Loucy (cell line): ENCODE data around the gene GNAI1.

Experiments used
- CTCF ChIP-seq: fragments of 200-600 bp; sonication (generic); conservative IDR thresholded peaks from 2 replicates; pipeline ENCODE4 v1.5.1; 2014; ENCODE audit warnings: mild to moderate bottlenecking, antibody characterized with exemption, low read length
- EZH2phosphoT487 ChIP-seq: fragments of 200-600 bp; IDR thresholded peaks from 2 replicates; pipeline ENCODE4 v1.6.1; 2018; ENCODE audit warnings: antibody characterized with exemption, mild to moderate bottlenecking, moderate library complexity, borderline replicate concordance

- TF ChIP-seq CTCF: no peak
- no peak for TF ChIP-seq EZH2phosphoT487
These were observed 6.7 kb downstream of the GNAI1 start for GRCh38 chr7:80141376-80141775.
